ENCODE measurements around the gene CAMK2D.
A peak's percentile ranks its signal among the peaks of the same experiment; 100 is the strongest.
"Not testable (repeated sequence)": the region's sequence is repeated elsewhere in the genome, so short reads cannot be mapped to it uniquely, and the experiment has no call there.

CAMK2D gene

GRCh38 chr4:113761620-113762185, at the start of gene CAMK2D:
Gene CAMK2D (minus strand): TSS chr4:113761738. CDS start chr4:113761068, 670 bp downstream.
- DNase-seq (ENCODE audit: extremely low read depth, low read depth) = no peak
- H3K4me3 ChIP-seq (replicated peaks; ENCODE audit: low read depth, low read length) = peak within 1 kb of the TSS; percentile 95
- TF ChIP-seq CTCF (IDR thresholded peaks at IDR 0.05; ENCODE audit: low read depth, low read length, missing control alignments) = peak; percentile 63

GRCh38 chr4:113810906-113811305, 49.4 kb upstream of the CAMK2D start:
- H3K4me3 ChIP-seq (replicated peaks; ENCODE audit: low read depth, low read length) = no peak overlapping the region
- TF ChIP-seq CTCF (IDR thresholded peaks at IDR 0.05; ENCODE audit: low read depth, low read length, missing control alignments) = no peak
- no peak for DNase-seq (ENCODE audit: extremely low read depth, low read depth)

GRCh38 chr4:113809311-113809710, 47.8 kb upstream of the CAMK2D start:
- TF ChIP-seq CTCF (IDR thresholded peaks at IDR 0.05; ENCODE audit: low read depth, low read length, missing control alignments) = no peak
- no peak overlapping the region for H3K4me3 ChIP-seq (replicated peaks; ENCODE audit: low read depth, low read length)
- no peak for DNase-seq (ENCODE audit: extremely low read depth, low read depth)

GRCh38 chr4:113806850-113807249, 45.3 kb upstream of the CAMK2D start:
- DNase-seq (ENCODE audit: extremely low read depth, low read depth) = no peak
- no peak overlapping the region for H3K4me3 ChIP-seq (replicated peaks; ENCODE audit: low read depth, low read length)
- no peak for TF ChIP-seq CTCF (IDR thresholded peaks at IDR 0.05; ENCODE audit: low read depth, low read length, missing control alignments)

- no peak overlapping the region for H3K4me3 ChIP-seq (replicated peaks; ENCODE audit: low read depth, low read length)
- no peak for DNase-seq (ENCODE audit: extremely low read depth, low read depth)
- TF ChIP-seq CTCF (IDR thresholded peaks at IDR 0.05; ENCODE audit: low read depth, low read length, missing control alignments) = no peak
These were observed 40.3 kb upstream of the CAMK2D start for GRCh38 chr4:113801882-113802281.

GRCh38 chr4:113796381-113796780, 34.8 kb upstream of the CAMK2D start:
- DNase-seq (ENCODE audit: extremely low read depth, low read depth); H3K4me3 ChIP-seq (replicated peaks; ENCODE audit: low read depth, low read length): not testable (repeated sequence)

GRCh38 chr4:113790478-113790877, 28.9 kb upstream of the CAMK2D start:
- no peak overlapping the region for H3K4me3 ChIP-seq (replicated peaks; ENCODE audit: low read depth, low read length)
- DNase-seq (ENCODE audit: extremely low read depth, low read depth) = no peak

More at GRCh38 chr4:113790478-113790877, 28.9 kb upstream of the CAMK2D start:
- no peak for TF ChIP-seq CTCF (IDR thresholded peaks at IDR 0.05; ENCODE audit: low read depth, low read length, missing control alignments)
